ENCODE measurements around the gene DDX54. TPM values are rescaled to one million over a fixed set of nuclear protein-coding genes. Genes with fewer than 3 reads are reported as not detected.
A peak's percentile ranks its signal among the peaks of the same experiment; 100 is the strongest.

DDX54 gene
- total and polyA plus RNA-seq, 2 of the 8 experiments (the other 6 are each of a cell fraction or from before 2014, with no cell fraction given) = 64.9 to 113 TPM

DNA sequence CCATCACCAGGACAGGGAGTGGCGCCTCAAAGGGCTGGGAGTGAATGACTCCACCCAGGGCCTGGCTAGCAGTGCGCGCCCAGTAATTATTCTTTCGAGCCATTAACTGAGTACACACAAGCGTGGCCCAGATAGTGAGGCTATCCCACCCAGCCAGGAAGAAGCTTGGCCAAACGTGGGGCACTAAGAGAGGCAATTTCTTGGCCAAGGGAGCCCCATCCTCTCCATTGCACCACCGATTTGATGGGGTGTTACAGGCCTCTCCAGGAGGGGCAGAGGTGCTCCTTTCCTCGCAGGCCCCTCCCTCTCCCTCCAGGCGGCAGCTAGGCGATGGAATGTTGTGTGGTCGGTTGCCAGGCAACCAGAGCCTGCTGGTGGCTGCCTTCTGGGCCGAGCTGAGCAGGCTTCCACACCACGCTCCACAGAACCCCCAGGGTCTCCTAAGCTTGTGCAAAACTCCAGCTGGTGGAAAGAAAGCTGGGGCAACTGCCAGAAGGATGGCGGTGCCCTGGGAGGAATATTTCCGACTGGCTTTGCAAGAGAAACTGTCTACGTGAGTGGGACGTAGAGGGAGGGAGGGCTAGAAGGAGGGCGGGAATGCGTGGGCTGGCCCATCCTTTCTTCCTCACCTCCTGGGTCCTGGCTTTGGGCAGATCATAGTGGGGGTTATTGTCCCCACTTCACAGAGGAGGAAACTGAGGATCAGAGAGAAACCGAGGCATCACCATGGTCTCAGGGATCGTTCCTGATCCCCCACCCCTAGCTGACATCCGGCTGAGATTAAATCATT lies 35.7 kb downstream of the DDX54 start, which contains the start of gene CFAP73:
CFAP73 (plus strand) TSS at position 364 of the 790 bp plus-strand sequence; CDS start at position 498, 134 bp downstream.
- H3K18ac ChIP-seq (ENCODE audit: extremely low read depth, low read length) = no peak within 1 kb of the TSS; the same call in 1 of the 2 replicates
- H3K23me2 ChIP-seq (ENCODE audit: low read depth, low read length) = peaks cover 10% of the 10 kb centered on the region; the same call in 1 of the 2 replicates
- peak within 1 kb of the TSS; percentile 74; the same call in 1 of the 2 replicates for H2AFZ ChIP-seq (ENCODE audit: low read length)
- H2BK120ac ChIP-seq (replicated peaks; ENCODE audit: low read depth, low read length) = no peak within 1 kb of the TSS
- H3K4me3 ChIP-seq (ENCODE audit: extremely low read depth in 1 of 4, insufficient read depth in 2 of 4, low read depth in 3 of 4, low read length in 4 of 4) = peak within 1 kb of the TSS in 2 of 4 experiments; percentile 14 to 51; a peak in 5 of 8 replicates
- DNase-seq (ENCODE audit: low read depth in 1 of 2, low spot score in 2 of 2) (peak; percentile 79 to 89), FAIRE-seq (peak; percentile 68)
- peak within 1 kb of the TSS; percentile 97; the same call in 1 of the 2 replicates for H2BK15ac ChIP-seq (ENCODE audit: low read length)
- no peak within 1 kb of the TSS for H3K4ac ChIP-seq (replicated peaks; ENCODE audit: insufficient read length, low read depth, low read length)
- no peak within 1 kb of the TSS for H4K5ac ChIP-seq (ENCODE audit: insufficient read length, low read depth, low read length)
- peak within 1 kb of the TSS; percentile 57 to 59 for H3K4me2 ChIP-seq (ENCODE audit: insufficient read depth in 1 of 2, low read depth in 2 of 2, low read length in 2 of 2)
- no peak within 1 kb of the TSS for H3K56ac ChIP-seq (replicated peaks; ENCODE audit: insufficient read length, low read depth, low read length)
- ChIA-PET POLR2A (ENCODE audit: partially characterized antibody) (interaction anchor here (0.8 to 1.7 kb wide), 7 partner anchors 9 to 36 kb away, joined by 3 to 12 read pairs (median 4); partner anchors contain the start of genes DDX54 and RITA1), CTCF (ENCODE audit: partially characterized antibody) (interaction anchor here (0.8 to 7.9 kb wide), 14 partner anchors 10 to 276 kb away, joined by 3 to 51 read pairs (median 4); partner anchors contain the start of gene RASAL1)
- peak within 1 kb of the TSS; percentile 84 for H2BK12ac ChIP-seq (ENCODE audit: low read depth, low read length)
- 0 out of 2 replicates have a peak within 1 kb of the TSS, but pooled peaks have one; percentile 31 for H4K8ac ChIP-seq (ENCODE audit: extremely low read depth, insufficient read depth, low read length)
- peaks cover 7 to 19% (median 18%) of the 10 kb centered on the region in 4 experiments for H3K4me1 ChIP-seq (replicated peaks in 1 of 4; ENCODE audit: control insufficient read depth in 3 of 4, insufficient read depth in 4 of 4, low read length in 3 of 4)
- no peaks in the 10 kb centered on the region for H3K79me2 ChIP-seq (ENCODE audit: control insufficient read depth in 1 of 2, insufficient read depth in 2 of 2, low read length in 2 of 2)
- no peak within 1 kb of the TSS; a peak in 1 of 7 replicates for H3K9ac ChIP-seq (replicated peaks in 1 of 4; ENCODE audit: extremely low read depth in 1 of 4, low read depth in 3 of 4, low read length in 3 of 4)
- peak within 1 kb of the TSS; percentile 26 for H4K91ac ChIP-seq (replicated peaks; ENCODE audit: insufficient read length, low read length)
- H3K14ac ChIP-seq (ENCODE audit: insufficient read length) = no peak within 1 kb of the TSS
- no peaks in the 10 kb centered on the region for H3K9me3 ChIP-seq (ENCODE audit: insufficient read depth in 2 of 2, low read depth in 1 of 2, low read length in 1 of 2)
- H3K27me3 ChIP-seq (replicated peaks in 1 of 4; ENCODE audit: control insufficient read depth in 3 of 4, extremely low read depth in 1 of 4, insufficient read depth in 3 of 4, low read length in 3 of 4) = peaks cover 1 to 30% (median 24%) of the 10 kb centered on the region in 4 experiments
- TF ChIP-seq, protein P1, sequence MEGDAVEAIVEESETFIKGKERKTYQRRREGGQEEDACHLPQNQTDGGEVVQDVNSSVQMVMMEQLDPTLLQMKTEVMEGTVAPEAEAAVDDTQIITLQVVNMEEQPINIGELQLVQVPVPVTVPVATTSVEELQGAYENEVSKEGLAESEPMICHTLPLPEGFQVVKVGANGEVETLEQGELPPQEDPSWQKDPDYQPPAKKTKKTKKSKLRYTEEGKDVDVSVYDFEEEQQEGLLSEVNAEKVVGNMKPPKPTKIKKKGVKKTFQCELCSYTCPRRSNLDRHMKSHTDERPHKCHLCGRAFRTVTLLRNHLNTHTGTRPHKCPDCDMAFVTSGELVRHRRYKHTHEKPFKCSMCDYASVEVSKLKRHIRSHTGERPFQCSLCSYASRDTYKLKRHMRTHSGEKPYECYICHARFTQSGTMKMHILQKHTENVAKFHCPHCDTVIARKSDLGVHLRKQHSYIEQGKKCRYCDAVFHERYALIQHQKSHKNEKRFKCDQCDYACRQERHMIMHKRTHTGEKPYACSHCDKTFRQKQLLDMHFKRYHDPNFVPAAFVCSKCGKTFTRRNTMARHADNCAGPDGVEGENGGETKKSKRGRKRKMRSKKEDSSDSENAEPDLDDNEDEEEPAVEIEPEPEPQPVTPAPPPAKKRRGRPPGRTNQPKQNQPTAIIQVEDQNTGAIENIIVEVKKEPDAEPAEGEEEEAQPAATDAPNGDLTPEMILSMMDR (IDR thresholded peaks at IDR 0.05; ENCODE audit: control extremely low read depth in 1 of 3, insufficient read depth in 1 of 3, low read depth in 1 of 3, low read length in 3 of 3) = peak in 2 of 3 experiments; percentile 13 to 32; a peak in 3 of 4 replicates
- TF ChIP-seq KDM1A (IDR thresholded peaks at IDR 0.05; ENCODE audit: borderline replicate concordance, low read length) = peak; percentile 72; the same call in 1 of the 2 replicates
- peak; percentile 89 for TF ChIP-seq TEAD4 (IDR thresholded peaks at IDR 0.05; ENCODE audit: low read depth, low read length)
- peak; percentile 6; the same call in 1 of the 2 replicates for TF ChIP-seq BACH1 (IDR thresholded peaks at IDR 0.05; ENCODE audit: low read length)
- no peak for TF ChIP-seq SIRT6 (IDR thresholded peaks at IDR 0.05; ENCODE audit: low read length)
- TF ChIP-seq, protein P2, sequence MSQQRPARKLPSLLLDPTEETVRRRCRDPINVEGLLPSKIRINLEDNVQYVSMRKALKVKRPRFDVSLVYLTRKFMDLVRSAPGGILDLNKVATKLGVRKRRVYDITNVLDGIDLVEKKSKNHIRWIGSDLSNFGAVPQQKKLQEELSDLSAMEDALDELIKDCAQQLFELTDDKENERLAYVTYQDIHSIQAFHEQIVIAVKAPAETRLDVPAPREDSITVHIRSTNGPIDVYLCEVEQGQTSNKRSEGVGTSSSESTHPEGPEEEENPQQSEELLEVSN (IDR thresholded peaks at IDR 0.05) = no peak
- TF ChIP-seq SIN3A (conservative IDR thresholded peaks at IDR 0.05 in 1 of 2, IDR thresholded peaks at IDR 0.05 in 1 of 2; ENCODE audit: low read depth in 1 of 2, low read length in 2 of 2) = peak; percentile 59 to 79; a peak in 2 of 4 replicates
- H2AK5ac ChIP-seq (ENCODE audit: low read depth, low read length) = no peak within 1 kb of the TSS; the same call in 1 of the 2 replicates
- peak within 1 kb of the TSS; percentile 48; the same call in 1 of the 2 replicates for H2BK20ac ChIP-seq (ENCODE audit: low read length)
- 37% methylated on average over 20 of the region's 22 CpGs; no CpG with 5 or more reads in 1 of the 2 experiments for WGBS, 2 experiments (ENCODE audit: extremely low coverage in 1 of 2, insufficient coverage in 1 of 2, insufficient read length in 1 of 2, insufficient replicate concordance in 2 of 2, low coverage in 1 of 2, low lambda C conversion rate in 2 of 2, missing lambda C conversion rate in 1 of 2)
- H3K36me3 ChIP-seq (ENCODE audit: control insufficient read depth in 2 of 4, insufficient read depth in 4 of 4, low read length in 3 of 4) = no peaks in the 10 kb centered on the region
- no peaks in the 10 kb centered on the region for H4K20me1 ChIP-seq (replicated peaks in 1 of 2; ENCODE audit: control insufficient read depth in 1 of 2, insufficient read depth in 2 of 2, low read length in 2 of 2)
- H2BK5ac ChIP-seq (ENCODE audit: low read depth, low read length) = peak within 1 kb of the TSS; percentile 35
- H3K23ac ChIP-seq (ENCODE audit: insufficient read length) = no peak within 1 kb of the TSS
- no peaks in the 10 kb centered on the region for H3K79me1 ChIP-seq (ENCODE audit: low read depth, low read length)
- no peak within 1 kb of the TSS for H3K27ac ChIP-seq (ENCODE audit: low read depth, low read length)
